Naive thymus-derived CD4-positive, alpha-beta T cell (primary cell): Measurements from ENCODE around the gene WIZ. TPM values are rescaled to one million over a fixed set of nuclear protein-coding genes. Genes with fewer than 3 reads are reported as not detected.

Experiments
- microRNA-seq: library from miRNA; unstranded; fragments of <30 nt; microRNA quantifications from one replicate; pipeline ENCODE4 v1.2.0, GENCODE V29; 2022; ENCODE audit warnings: borderline microRNAs expressed
- polyA plus RNA-seq, 2 donors: library from polyadenylated mRNA; unstranded; fragments of 300-500 nt; fragmentation: Illumina TruSeq; gene quantifications; one replicate each; pipeline ENCODE4 v1.2.3, GENCODE V29; 2021
- total RNA-seq, 6 experiments: library from RNA in 5 of 6; stranded (reverse) in 5 of 6; gene quantifications; 1 replicate in 5 of 6; 2 replicates in 1 of 6; pipeline ENCODE4 v1.2.3 and lab custom pipeline; 2021 to 2026

The WIZ gene
- total and polyA plus RNA-seq, 7 experiments from 2014 or later = 0.91 to 34.9 (median 22.9) TPM

Small RNAs within 50 kb of the gene (microRNA-seq; reads per million reads assigned to microRNA genes)
- not detected for gene MIR1470

Other genes with a start within 250 kb of the WIZ start
- under 1 TPM in 4 of 5 experiments, not detected in 1; 0.19 to 0.80 (median 0.30) TPM for gene NOTCH3, start 249.0 kb downstream of the WIZ start, total RNA-seq
- not detected for gene NOTCH3, start 249.0 kb downstream of the WIZ start, polyA plus RNA-seq
- gene EPHX3, start 217.5 kb downstream of the WIZ start, total RNA-seq = under 1 TPM in 2 of 5 experiments, not detected in 3; 0.32 to 0.42 TPM
- not detected for gene EPHX3, start 217.5 kb downstream of the WIZ start, polyA plus RNA-seq
- 100 to 1,000 TPM; 104 to 168 (median 128) TPM for gene BRD4, start 117.4 kb downstream of the WIZ start, total RNA-seq
- 10 to 100 TPM; 10.5 to 19.8 TPM for gene BRD4, start 117.4 kb downstream of the WIZ start, polyA plus RNA-seq
- 10 to 100 TPM; 60.0 to 81.2 (median 80.2) TPM for gene AKAP8, start 70.2 kb downstream of the WIZ start, total RNA-seq
- 10 to 100 TPM; 11.9 to 21.1 TPM for gene AKAP8, start 70.2 kb downstream of the WIZ start, polyA plus RNA-seq
- gene AKAP8L, start 31.0 kb downstream of the WIZ start, total RNA-seq = 100 to 1,000 TPM in 4 of 5 experiments, 10 to 100 TPM in 1; 81.2 to 208 (median 146) TPM
- 10 to 100 TPM; 39.9 to 92.9 TPM for gene AKAP8L, start 31.0 kb downstream of the WIZ start, polyA plus RNA-seq
- gene RASAL3, start 14.6 kb upstream of the WIZ start, total RNA-seq = 100 to 1,000 TPM; 138 to 214 (median 159) TPM
- 100 to 1,000 TPM in 1 of 2 donors, 10 to 100 TPM in 1; 38.5 to 120 TPM for gene RASAL3, start 14.6 kb upstream of the WIZ start, polyA plus RNA-seq
- gene PGLYRP2, start 29.5 kb upstream of the WIZ start, total RNA-seq = under 1 TPM in 3 of 5 experiments, not detected in 2; 0.21 to 0.65 (median 0.49) TPM
- under 1 TPM; 0.25 to 0.53 TPM for gene PGLYRP2, start 29.5 kb upstream of the WIZ start, polyA plus RNA-seq
- 1 to 10 TPM in 1 of 5 experiments, under 1 TPM in 3, not detected in 1; 0.24 to 3.6 (median 0.28) TPM for gene CYP4F22, start 58.6 kb upstream of the WIZ start, total RNA-seq
- gene CYP4F22, start 58.6 kb upstream of the WIZ start, polyA plus RNA-seq = under 1 TPM in 1 of 2 donors, not detected in 1; 0.15 TPM
- not detected for gene CYP4F8, start 165.3 kb upstream of the WIZ start, total RNA-seq
- gene CYP4F8, start 165.3 kb upstream of the WIZ start, polyA plus RNA-seq = not detected
- gene CYP4F3, start 190.9 kb upstream of the WIZ start, total RNA-seq = under 1 TPM in 2 of 5 experiments, not detected in 3; 0.34 to 0.81 TPM
- not detected for gene CYP4F3, start 190.9 kb upstream of the WIZ start, polyA plus RNA-seq
- gene CYP4F12, start 223.1 kb upstream of the WIZ start, total RNA-seq = 1 to 10 TPM in 2 of 5 experiments, under 1 TPM in 2, not detected in 1; 0.50 to 1.6 (median 0.96) TPM
- gene CYP4F12, start 223.1 kb upstream of the WIZ start, polyA plus RNA-seq = not detected